Activated naive CD4-positive, alpha-beta T cell treated with Interleukin-2 at 50 U/mL for 16 hours (primary cell): ENCODE results near the gene SRL.

Experiments used
- DNase-seq: peaks from one replicate; pipeline ENCODE4 v3.0.0-alpha.2; 2020

SRL gene

DNA sequence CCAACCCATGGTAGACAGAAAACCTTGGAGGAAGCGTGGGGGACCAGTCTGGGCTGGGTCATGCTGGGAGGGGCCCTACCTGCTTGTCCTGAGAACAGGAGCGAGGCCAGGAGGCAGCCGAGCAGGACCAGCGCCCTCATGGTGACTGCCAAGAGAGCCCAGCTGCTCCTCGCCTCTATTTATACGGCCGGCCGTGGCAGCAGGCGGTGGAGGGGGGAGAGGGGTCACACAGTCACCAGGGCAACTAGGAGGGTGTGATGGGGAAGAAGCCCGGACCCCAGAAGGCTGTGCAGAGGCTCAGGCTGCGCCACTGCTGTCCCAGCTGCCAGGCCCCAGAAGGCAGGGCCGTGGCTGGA lies at the start of gene SRL:
Gene SRL, minus strand, starts transcription at position 153 of the 356 bp plus-strand sequence. Its CDS starts 13 bp downstream, at position 140.
- DNase-seq: no peak

DNA sequence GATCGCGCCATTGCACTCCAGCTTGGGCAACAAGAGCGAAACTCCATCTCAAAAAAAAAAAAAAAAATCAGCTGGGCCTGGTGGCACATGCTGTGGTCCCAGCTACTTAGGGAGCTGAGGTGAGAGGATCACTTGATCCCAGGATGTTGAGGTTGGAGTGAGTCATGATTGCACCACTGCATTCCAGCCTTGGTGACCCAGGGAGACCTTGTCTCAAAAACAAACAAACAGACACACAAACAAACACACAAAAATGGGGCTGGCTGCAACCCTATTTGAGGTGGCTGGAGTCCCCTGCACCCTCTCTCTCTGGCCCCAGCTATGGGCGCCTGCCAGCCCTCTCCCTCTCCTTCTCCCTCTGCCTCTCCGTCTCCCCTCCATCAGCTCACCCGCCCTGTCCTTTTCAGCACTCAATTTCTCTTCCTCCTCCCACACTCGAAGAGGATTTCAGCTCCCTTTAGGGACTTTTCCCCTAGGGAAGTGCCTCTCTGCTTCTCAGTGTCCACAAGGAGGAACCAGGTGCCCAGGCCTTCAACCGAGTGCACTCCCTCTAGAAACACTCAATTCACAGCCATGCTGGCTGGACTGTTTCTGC lies 48.5 kb upstream of the SRL start:
- DNase-seq: no peak

DNA sequence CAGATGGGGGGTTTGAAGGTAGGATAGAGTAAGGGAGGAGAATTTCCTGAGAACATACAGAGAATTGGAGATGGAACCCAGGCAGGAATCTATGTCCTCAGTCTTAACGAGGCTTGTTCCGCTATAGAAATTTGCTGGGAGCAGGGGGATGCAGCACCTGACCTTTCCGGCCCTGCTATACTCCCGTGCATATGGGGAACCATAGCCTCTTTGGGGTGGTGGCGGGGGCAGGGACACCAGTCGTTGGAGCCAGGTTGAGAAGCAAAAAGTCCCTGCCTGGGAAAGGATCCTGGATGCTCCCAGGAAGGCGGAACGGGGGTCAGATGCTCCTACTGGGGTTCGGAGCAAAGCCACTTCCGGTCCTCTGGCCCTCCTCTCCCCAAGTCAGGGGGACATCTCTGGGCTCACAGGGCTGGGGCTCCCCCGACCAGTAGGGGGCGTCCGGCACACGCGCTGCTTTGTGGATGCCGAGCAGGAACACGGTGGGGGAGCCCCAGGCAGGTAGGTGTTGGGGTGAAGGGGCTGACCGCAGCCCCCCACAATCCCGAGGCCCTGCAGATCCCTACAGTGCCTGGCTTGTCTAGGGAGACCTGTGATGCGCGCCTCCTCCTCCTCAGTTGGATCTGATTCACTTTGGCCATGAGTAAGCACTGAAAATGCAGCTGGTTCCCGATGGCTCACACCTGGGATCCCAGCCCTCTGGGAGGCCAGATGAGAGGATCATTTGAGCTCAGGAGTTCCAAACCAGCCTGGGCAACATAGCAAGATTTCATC lies 46.5 kb upstream of the SRL start:
- peak; percentile 81 for DNase-seq

DNA sequence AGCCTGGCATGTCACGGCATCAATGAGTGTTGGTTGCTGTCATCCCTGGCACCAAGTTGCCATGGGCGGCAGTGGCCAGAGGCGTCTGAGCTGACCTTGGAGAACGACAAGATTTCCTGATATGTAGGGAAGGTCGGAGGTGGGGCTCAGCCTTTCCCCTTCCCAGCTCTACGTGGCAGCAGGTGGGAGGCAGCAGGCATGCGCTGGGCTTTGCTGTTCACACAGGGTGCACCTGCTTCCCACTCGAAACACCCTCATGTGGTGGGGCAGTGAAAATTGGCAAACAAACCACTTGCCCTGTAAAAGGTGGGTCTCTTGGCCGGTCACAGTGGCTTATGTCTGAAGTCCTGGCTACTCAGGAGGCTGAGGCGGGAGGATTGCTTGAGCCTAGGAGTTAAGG lies 43.3 kb upstream of the SRL start:
- DNase-seq: no peak

DNA sequence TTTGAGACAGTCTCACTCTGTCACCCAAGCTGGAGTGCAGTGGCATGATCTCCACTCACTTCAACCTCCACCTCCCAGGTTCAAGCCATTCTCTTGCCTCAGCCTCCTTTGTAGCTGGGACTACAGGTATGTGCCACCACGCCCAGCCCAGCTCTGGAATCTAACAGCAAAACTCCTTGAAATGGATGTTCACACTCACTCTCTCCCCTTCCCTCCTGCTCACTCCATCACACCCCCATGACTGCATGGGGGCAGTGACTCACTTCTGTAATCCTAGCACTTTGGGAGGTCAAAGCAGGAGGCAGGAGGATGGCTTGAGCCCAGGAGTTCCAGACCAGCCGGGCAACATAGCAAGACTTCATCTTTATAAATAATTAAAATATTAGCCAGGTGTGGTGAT lies 42.1 kb upstream of the SRL start:
- no peak for DNase-seq

DNA sequence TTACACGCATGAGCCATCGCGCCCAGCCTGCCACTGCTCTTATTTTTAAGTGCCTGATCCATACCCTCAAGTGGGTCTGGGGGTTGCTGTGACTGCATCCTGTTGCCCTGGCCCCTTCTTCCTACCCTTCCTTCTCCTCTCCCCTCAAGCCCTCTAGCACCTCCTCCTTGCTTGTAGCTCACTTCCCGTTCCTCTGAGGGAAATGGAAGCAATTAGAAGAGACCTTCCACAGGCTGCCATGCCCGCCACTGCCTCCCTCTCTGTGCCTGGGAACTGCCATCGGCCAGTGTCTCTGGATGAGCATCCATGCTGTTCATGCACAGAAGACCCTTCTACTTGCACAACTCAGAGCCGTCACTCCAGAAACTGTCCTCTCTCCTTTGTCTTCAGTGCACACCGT lies 41.6 kb upstream of the SRL start:
- no peak for DNase-seq

DNA sequence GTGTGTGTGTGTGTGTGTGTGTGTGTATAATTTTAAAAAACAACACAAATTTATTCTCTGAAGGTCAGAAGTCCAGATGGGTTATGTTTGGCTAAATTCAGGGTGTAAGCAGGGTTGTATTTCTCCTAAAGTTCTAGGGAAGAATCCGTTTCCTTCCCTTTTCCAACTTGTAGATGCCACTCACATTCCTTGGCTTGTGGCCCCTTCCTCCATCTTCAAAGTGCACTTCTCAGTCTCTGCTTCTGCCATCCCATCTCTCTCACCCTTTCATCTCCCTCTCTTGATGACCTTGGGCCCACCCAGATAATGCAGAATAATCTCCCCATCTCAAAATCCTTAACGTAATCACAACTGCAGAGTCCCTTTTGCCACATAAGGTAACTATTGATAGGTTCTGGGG lies 38.7 kb upstream of the SRL start:
- DNase-seq: no peak

DNA sequence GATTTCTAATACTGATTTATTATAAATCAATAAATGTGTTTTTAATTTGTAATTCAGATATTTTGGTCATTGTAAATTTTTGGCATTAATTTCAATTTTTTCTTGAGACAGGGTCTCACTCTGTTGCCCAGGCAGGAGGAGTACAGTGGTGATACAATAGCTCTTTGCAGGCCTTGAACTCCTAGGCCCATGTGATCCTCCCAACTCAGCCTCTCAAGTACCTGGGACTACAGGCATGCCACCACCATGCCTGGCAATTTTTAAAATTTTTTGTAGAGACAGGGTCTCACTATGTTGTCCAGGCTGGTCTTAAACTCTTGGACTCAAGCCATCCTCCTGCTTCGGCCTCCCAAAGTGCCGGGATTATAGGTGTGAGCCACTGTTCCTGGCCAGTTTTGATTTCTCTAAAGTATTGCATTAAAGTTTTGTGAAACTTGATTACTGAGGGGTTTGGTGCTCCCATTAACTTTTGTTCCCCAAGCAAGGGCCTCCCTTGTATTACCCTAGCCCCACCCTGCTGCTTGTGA lies 36.2 kb upstream of the SRL start:
- no peak for DNase-seq

DNA sequence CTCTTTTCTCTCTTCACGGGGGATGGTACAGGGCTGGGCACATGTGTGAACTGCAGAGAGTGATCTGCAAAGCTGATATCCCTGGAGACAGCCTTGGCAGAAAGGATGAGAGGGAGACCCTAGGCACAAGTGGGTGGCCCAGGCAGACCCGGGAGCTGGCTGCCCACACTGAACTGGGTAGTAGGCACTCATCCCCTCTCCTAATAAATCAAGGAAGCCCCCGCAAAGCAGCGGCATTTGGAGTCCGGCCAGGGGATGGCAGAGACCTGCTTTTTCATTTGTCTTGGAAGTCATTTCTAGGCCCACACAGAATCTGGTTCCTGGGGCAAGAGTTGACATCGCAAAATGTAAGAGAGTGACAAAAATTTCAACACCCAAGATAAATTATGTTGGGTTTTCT lies 34.0 kb upstream of the SRL start:
- no peak for DNase-seq

DNA sequence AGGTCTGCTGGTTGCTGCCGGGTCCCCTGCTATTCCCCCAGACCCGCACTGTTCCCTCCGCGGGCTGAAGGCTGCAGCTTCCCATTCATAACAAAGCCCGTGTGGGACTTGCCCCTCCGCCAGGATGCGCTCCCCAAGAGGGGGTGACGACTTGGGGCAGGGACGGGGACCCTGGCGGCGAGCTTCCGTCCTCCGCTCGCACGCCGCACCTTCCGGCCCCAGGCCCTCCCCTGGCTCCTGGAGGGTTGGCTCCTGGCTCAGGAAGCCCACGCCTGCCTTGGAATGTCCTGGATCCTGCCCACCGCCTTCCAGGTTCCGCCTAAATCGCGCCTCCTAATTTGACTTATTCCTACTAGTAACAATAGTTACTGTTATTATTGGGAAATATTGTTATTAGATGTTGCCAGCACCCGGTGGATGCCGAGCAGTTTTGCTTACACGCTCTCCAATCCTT lies 32.0 kb upstream of the SRL start:
- DNase-seq: peak; percentile 52

DNA sequence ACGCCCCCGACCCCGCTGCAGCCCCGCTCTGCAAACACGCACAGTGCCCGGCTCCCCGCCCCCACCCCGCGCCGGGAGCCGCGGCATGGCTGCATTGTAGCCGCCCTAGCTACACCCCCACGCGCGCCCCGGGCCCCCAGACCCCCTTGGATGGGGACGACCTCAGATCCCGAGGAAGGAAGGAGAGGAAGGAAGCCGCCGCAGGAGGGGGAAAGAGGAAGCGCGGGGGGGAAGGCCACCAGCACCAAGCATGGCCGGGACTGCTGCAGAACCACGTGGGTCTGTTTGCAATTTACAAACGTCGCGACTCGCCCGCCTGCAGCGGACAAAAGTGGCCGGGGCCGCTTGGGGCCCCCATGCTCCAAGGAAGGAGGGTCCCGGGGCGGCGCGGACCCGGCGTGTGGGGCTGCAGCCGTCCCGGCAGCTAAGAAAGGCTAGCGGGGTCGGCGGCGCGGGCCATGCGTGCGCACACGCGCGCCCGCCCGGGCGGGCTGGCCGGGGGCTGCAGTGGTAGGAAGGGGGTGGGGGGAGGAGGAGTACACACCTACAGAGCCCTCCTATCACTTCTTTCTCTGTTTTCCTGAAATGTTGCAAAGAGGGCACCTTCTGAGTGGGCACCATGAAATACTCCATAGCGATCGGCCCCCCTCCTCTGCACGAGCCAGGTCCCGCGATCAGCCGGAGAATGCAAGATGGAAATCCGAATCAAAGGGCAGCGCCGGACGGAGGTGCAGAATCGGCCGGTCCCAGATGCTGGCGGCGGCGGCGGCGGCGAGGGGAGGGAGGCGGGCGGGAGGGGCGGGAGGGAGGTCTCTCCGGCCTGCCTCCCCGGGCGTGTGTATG lies 30.5 kb upstream of the SRL start:
- peak; percentile 55 for DNase-seq

DNA sequence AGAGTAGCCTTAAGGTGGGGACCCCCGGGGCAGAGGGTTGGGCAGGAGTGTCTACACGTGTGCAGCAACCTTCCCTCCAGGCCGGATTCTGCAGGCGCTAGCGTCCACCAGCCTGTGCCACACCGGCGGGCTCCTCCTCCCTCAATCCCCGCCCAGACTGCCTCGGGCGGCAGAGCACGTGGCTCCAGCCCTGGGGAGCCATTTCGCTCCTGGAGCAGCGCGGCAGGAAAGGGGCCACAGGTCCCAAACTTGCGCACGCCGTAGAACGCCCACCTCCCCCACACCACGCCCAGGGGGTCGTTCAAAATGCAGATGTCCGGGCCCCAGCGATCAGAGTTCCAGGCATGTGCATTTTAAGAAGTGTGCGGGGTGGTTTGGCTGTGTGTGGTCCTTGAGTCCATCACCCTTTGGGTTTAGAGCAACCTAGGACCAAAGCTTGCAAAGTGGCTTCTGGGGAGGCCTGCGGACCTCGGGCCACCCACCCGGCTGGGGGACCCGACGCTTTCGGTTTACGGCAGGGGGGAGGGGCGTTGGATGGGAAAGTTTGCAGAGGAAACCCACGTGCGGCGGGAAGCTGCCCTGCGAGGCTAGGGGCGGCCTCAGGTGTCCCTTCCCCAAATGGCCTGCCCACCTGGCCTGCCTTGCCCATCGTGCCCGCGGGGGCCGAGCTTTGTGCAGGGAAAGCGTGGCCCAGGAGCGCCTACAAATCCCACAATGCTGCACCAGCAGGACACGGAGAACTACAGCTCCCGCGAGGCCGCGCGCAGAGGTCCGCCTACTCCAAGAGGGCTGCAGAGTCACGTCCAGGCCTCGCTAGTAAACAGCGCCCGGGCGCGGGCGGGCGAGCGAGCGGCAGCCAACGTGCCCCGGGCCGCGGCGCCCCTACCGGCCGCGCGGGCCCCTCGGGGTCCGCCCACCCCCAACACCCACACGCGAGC lies 29.6 kb upstream of the SRL start:
- DNase-seq: peak; percentile 90

DNA sequence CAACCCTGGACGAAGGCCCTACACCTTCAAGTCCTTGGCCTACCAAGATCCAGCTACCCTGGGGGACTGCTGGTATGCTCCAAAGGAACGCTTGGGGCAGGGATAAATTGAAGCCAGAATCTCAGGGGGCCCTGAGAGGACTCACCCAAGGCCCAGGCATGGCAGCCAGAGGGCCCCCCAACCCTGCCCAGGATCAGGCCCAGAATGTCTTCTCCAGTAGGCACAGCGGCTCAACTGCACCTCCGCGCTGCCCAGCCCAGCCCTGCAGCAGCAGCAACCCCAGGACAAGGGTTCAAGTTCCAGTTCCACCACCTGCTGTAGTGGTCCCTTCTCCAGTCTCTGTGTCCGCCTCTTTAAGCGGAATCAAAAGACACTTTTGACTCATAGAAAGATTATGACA lies 28.7 kb upstream of the SRL start:
- no peak for DNase-seq

DNA sequence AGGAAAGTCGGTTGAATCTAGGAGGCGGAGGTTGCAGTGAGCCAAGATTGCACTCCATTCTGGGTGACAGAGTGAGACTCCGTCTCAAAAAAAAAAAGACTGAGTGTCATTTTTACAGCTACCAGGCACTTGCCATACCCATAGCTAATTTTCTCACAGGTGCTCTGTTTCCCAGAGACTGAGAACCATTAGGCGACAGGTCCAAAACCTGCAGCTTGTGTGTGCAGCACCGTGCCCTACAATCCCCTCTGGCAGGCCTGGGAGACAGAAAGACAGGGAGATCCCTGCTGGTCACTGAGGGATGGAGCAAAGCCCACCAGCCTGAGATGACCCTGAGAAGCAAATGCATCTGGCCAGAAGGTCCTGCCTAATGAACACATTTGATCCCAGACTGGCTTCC lies 28.2 kb upstream of the SRL start:
- DNase-seq: no peak

DNA sequence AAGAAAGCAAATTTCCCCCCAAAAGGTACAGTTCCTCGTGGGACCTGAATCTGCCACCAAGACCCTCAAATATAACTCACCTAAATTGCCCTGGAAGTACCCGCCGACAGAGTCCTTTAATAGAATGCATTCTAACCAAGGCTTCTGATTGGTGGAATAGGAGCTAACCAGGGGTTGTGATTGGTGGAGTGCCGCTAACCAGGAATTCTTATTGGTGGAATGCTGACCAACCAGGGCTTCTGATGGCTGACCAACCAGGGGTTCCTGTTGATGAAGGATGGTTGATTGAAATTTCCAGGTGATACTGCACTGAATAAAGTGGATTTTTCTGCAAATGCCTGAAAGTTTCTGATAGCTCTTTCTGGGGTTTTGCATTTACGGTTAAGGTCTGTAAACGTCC lies 24.5 kb upstream of the SRL start:
- no peak for DNase-seq

DNA sequence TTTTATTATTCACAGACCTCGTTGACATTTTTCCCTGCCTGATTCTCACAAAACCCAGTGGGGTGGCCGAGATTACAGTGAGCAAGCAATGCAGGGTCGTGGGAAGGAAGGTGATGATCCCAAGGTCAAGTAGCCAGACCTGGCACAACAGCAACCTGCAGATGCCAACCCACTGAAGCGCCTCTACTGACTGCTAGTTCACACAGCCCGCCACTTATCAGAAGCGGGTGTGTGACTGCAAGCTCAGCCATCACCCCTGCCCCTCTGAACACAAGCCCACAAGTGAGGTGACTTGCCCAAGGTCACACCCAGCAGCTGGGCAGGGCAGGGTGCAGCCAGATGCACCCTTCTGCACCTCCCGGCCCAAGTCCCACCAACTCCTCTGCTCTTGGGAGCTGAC lies 23.8 kb upstream of the SRL start:
- no peak for DNase-seq

DNA sequence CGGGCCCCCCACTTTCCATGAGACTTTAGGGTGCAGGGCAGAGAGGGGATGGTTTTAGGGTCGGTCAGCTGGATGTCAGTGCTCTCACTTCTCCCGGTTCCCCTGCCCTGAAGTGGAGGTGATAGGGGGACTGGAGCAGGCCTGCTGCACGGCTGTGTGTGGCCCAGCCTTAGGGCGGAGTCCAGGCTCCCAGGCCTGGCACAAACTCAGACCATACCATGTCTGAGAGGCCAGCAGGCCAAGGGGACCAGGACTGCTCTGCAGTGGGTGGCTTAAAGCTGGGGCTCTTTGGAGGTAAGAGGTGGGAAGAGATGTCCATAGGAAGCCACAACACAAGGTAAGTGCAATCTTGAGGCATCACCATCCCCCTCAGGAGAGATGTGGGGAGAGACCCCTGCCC lies 22.7 kb upstream of the SRL start:
- DNase-seq: no peak

DNA sequence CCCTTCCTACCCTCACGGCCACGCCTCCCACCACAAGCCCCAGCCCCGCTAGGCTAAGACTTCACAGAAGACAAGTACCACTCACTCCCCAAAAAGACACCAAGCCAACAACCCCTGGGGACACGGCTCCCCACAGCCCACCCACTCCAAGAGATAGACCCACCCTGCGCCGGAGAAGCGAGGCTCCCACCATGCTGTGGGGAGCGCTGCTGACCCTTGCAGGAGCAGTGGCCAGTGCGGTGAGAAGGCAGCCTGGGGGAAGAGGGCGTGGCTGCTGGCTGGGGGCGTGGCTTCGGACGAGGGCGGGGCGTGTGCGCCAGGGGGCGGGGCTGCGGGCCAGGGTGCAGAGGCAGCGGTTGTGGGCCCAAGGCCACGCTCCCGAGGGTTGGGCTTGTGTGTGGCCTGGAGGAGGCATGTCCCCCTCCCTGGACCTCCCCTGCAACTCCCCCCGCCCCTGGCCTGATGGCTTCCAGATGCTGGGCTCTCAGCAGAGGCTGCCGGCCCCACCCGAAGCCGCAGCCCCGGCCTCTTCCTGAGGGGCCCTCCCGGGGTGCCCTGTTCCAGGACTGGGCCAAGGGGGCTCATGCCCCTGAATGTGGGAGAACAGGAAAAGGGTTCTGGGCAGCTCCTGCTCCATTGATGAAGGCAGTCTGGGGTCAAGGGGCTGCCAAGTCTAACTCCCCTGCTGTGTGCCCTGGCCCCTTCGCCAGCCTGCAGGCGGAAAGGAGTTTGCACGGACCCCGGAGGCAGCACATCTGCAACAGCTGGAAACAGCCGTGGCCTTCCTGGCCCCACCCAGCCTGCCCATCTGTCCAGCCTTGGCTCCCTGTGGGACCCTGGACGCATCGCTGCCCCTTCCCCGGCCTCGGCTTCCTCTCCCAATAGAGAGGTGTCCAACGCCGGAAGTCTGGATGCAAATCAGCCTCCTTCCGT lies 21.9 kb upstream of the SRL start:
- DNase-seq: no peak

DNA sequence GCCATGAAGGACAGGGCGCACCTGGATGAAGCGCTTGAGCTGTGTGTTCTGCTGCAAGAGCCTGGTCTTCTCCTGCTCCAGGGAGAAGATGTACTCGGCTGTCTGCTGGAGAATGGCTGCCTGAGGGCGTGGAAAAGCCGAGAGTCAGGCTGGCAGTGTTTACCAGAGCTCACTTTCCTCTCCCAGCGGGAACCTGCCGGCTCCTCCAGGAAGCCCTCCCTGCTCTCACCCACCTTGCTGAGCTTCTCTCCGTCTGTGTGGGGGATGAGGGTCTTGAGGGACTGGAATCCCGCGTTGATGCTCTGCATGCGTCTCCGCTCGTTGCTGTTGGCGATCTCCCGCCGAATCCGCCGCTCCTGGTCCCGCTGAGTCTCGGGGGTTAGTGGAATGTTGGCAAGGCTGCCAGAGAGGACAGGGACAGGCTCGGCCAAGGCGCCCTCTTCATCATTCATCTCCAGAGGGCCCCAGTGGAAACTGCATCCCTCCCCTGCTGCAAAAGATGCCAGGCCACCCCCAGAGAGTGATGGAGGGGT lies 20.5 kb upstream of the SRL start:
- no peak for DNase-seq

DNA sequence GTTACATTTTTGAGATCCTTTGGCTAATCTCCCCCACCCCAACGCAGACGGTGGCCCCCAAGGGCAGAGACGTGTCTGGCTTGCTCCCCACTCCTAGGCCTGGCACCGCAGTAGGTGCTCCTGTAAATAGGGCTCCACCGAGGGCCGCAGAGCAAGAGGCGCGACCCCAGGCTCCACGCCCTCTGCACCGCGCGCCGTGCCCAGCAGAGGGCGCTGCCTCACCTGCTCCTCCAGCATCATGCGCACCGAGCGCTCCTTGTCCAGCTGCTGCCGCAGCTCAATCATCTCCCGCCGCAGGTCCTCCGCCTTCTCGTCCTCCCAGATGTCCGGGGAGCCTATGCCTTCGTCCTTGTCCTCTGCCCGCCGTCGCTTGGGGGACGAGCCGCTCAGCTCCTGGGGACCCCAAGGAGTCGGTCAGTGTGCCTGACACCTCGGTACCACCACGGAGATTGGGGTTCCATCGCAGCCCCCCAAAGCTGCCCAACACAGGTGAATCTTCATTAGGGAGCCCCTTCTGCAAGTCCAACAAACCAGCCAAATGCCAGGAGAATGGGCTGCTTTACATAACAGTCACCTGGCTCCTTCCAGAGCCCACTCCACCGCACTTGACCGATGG lies 19.8 kb upstream of the SRL start:
- DNase-seq: peak; percentile 29

DNA sequence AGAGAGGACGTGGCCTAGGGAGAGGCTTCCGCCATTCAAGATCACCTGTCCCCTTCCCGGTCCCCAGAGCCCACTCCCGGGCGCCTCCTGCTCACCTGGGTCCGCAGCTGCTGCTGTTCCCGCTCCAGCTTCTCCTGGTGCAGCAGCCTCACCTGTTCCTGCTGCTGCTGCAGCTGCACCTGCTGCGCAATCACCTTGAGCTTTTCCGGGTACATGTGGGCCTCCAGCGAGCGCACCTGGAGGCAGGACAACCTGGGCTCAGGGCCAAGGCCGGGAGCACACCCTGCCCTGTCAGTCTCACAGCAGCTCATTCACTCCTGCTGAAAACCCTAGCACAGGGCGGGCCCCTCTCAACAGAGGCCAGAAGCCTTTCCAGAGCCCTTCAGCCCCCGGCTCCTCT lies 18.5 kb upstream of the SRL start:
- no peak for DNase-seq
